Mucosa of stomach (tissue), 1 donor: Measurements from ENCODE around the gene PPM1H.

Experiments used
- H3K27me3 ChIP-seq: one replicate; pipeline ENCODE4 v1.7.0; 2013; ENCODE audit warnings: mild to moderate bottlenecking, low read length; ENCODE audit not compliant: control insufficient read depth, insufficient read depth
- H3K36me3 ChIP-seq: one replicate; pipeline ENCODE4 v1.7.0; 2013; ENCODE audit warnings: low read length; ENCODE audit not compliant: control insufficient read depth, insufficient read depth
- H3K4me1 ChIP-seq: one replicate; pipeline ENCODE4 v1.7.0; 2013; ENCODE audit warnings: mild to moderate bottlenecking, low read length; ENCODE audit not compliant: control insufficient read depth, insufficient read depth
- H3K4me3 ChIP-seq: one replicate; pipeline ENCODE4 v1.7.0; 2013; ENCODE audit warnings: low read length
- H3K9ac ChIP-seq: one replicate; pipeline ENCODE4 v1.7.0; 2013; ENCODE audit warnings: mild to moderate bottlenecking, low read length, moderate library complexity
- H3K9me3 ChIP-seq: one replicate; pipeline ENCODE4 v1.7.0; 2013; ENCODE audit warnings: mild to moderate bottlenecking, low read length, moderate library complexity; ENCODE audit not compliant: control insufficient read depth
- donor health status: Pancreatic carcinoma.

The PPM1H gene

DNA sequence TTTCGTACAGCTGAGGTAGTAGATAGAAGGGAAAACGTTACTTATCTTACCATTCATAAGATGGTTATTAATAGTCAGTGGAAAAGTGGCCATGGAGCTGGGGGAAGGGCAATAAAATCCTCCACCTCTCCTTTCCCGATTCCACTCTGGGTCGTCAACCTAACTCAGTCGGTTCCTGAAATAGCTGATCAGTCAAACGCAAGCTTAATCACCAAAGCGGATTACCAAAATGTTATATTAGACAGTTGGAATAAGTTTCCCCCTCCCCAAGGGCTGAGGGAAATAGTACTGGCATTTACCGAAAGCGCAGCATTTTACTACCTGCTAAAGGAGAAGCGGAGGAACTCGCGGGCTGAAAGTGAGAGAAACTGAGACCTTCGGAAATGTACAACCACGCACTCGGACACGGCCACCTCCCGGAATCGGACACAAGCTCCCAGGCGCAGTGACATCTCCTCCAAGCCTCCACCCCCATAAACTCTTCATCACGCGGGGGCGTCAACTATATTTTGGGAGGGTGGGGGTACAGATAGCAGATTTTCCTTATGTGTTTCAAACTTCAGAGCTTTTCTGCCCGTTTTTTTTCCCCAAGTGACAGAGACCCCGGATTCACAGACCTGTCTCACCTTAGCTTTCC is 1.2 kb downstream of the PPM1H start:
- Histone ChIP-seq H3K4me3 (peak overlapping the region; percentile 45), H3K9ac (peak overlapping the region; percentile 85), H3K4me1 (no peaks in the 10 kb centered on the region), H3K36me3 (no peaks in the 10 kb centered on the region), H3K9me3 (no peaks in the 10 kb centered on the region), H3K27me3 (no peaks in the 10 kb centered on the region)

DNA sequence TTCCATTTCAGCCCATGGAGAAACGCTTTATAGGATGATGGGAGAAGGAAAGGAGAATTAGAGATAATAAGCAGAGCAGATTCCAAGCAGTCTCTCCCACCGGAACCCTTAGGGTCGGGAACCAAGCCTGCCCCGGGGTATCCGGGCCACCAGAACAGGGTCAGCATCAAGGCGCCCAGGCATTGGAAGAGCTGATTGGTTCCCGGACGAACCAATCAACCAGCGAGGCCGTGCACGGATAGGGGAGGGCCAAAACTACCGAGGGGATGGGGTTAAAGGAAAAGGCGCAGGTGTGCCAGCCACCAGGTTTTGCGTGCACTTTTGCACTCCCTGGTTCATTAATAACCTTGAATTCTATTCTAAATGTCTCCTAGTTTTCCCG is 1.7 kb downstream of the PPM1H start:
- Histone ChIP-seq H3K4me1 (no peaks in the 10 kb centered on the region), H3K9ac (peak overlapping the region; percentile 85), H3K36me3 (no peaks in the 10 kb centered on the region)

DNA sequence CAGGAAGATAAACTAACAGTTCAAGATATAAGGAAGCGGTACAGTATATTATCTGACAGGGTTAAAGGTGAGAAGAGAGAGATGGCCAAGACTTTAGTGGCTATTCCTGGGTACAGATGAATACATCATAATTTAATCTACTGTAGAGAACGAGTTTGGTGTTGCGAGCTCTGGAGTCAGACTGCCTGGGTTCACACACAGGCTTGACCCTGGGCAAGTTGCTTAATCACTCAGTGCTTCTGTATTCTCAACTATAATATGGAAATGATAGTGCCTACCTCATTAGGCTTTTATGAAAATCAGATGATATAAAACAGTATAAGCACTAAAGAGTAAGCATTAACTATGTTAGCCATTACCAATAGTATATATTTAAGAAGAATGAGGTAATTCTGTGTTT is 3.5 kb downstream of the PPM1H start:
- Histone ChIP-seq H3K36me3 (no peaks in the 10 kb centered on the region), H3K9me3 (no peaks in the 10 kb centered on the region), H3K4me1 (no peaks in the 10 kb centered on the region), H3K27me3 (no peaks in the 10 kb centered on the region), H3K4me3 (no peak overlapping the region), H3K9ac (no peak overlapping the region)

More for the DNA sequence above, 1.7 kb downstream of the PPM1H start:
- peak overlapping the region; percentile 45 for H3K4me3 ChIP-seq
- H3K9me3 ChIP-seq, result no peaks in the 10 kb centered on the region
- no peaks in the 10 kb centered on the region for H3K27me3 ChIP-seq

DNA sequence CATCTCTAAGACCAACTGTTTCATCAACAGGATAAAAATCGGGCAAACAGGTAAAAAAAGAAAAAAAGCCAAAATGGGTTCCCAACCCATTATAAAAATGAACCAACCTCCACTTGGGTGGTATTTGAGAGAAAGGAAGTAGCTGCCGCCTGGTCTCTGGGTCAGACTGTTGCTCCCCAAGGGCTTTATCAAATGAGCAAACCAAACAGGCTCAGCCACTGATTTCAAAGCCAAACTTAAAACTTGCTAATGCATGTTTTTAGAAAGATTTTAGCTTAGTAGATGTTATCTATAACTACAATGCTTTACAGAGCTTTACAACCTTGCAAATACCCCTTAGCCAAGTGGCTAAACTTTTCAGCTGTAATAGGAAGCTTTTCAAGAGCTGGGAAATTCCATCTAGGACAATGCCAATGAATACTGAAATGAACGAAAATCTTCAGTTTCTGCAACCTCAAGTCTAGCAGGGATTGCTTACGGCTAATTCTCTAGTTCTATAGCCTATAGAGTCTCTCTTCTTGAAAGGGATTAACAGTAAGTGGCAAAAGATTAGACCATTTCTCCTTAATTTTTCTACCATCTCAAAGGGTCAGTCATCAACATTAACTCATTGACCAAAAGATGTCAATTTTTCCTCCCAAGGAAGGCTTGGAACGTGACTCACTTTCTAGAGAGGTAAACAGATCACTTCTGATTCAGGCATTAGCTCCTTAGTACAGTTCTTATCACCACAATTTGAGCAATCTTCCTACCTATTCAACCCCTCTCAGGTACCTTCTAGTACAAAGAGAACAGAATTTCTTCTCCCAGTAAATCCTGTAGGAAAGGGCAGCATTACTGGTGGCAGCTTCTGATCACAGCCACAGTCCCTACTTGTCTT is 4.2 kb downstream of the PPM1H start:
- no peak overlapping the region for H3K9ac ChIP-seq
- H3K9me3 ChIP-seq, result no peaks in the 10 kb centered on the region
- no peak overlapping the region for H3K4me3 ChIP-seq
- no peaks in the 10 kb centered on the region for H3K4me1 ChIP-seq
- H3K27me3 ChIP-seq, result no peaks in the 10 kb centered on the region
- no peaks in the 10 kb centered on the region for H3K36me3 ChIP-seq

DNA sequence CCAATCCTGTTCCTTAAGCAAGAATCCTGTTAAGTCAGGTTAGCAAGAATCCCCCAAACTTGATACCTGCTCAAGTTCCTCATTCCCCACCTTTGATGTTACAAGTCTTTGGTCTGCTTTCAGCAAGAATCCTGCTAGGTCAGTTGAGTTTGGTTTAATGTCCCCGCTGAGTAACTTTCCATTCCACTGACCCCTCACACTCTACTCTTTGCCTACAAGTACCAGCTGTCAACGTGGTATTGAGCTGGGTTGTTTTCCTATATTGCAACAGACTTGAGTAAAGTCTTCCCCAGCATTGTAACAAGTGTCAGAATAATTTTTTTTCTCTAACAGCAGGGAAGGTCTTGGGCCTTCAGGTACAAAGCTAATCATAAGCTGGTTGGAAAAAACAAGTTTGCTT is 6.3 kb downstream of the PPM1H start:
- H3K9me3 ChIP-seq, result no peaks in the 10 kb centered on the region
- no peaks in the 10 kb centered on the region for H3K4me1 ChIP-seq
- no peaks in the 10 kb centered on the region for H3K36me3 ChIP-seq
- no peak overlapping the region for H3K9ac ChIP-seq
- no peaks in the 10 kb centered on the region for H3K27me3 ChIP-seq
- no peak overlapping the region for H3K4me3 ChIP-seq

DNA sequence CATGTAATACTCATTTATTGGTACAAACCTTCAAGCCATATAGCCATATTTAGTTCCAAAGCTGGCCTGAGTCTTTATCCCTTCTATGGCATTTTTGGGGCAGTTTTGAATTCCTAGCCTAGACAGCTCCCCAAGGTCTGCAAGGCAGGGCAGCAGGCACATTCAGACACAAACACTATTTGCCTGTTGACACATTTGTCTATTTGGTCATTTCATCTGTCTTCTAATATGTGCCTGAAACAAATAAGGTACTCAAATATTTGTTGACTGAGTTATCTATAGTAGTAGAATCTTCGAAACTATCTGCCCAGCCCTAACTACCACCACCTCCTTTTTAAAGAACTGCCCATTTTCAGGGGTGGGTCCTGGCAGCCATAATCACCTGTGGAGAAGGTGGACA is 9.3 kb downstream of the PPM1H start:
- Histone ChIP-seq H3K36me3 (no peaks in the 10 kb centered on the region), H3K9me3 (no peaks in the 10 kb centered on the region), H3K4me3 (no peak overlapping the region), H3K4me1 (no peaks in the 10 kb centered on the region), H3K9ac (no peak overlapping the region), H3K27me3 (no peaks in the 10 kb centered on the region)

DNA sequence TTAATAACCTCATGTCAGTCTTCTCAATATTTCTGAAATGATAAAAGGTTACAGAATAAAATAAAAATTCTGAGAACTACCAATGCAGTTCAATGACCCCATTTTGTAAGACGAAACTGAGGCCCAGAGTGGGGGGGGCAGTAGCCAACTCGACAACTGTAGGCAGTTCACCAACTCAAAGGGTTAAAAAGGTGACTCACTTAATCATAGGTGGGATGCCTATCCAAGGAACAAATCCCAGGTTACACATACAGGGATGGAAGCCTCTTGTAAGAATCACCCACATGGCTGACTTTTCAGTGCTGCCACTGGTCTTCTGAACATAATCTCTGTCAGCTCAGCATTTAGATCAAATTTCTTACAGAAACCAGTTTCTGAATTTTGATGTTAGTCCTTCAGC is 10.9 kb downstream of the PPM1H start:
- no peak overlapping the region for H3K4me3 ChIP-seq
- H3K9ac ChIP-seq, result no peak overlapping the region
- no peaks in the 10 kb centered on the region for H3K27me3 ChIP-seq
- peaks cover 8% of the 10 kb centered on the region for H3K4me1 ChIP-seq
- no peaks in the 10 kb centered on the region for H3K9me3 ChIP-seq
- no peaks in the 10 kb centered on the region for H3K36me3 ChIP-seq

DNA sequence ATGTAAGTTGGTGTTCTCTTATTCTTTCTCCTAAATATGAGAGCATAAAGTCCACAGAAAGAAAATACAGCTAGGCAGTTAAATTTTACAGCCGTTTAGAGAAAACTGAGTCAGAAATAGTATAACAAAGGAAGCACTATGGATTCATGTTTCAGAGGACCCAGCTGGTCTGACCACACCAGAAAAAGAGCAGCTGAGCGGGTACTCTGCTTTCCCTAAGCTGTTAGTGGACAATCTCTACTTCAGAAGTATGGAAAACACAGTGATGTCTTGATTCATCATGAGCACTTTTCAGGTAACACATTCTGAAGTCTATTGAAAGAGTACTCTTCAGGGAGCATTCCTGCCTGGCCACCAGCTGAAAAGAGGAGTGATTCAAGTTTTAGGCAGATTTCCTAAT is 12.4 kb downstream of the PPM1H start:
- Histone ChIP-seq H3K4me1 (peaks cover 8% of the 10 kb centered on the region), H3K9ac (no peak overlapping the region), H3K36me3 (no peaks in the 10 kb centered on the region), H3K27me3 (no peaks in the 10 kb centered on the region), H3K9me3 (no peaks in the 10 kb centered on the region), H3K4me3 (no peak overlapping the region)

DNA sequence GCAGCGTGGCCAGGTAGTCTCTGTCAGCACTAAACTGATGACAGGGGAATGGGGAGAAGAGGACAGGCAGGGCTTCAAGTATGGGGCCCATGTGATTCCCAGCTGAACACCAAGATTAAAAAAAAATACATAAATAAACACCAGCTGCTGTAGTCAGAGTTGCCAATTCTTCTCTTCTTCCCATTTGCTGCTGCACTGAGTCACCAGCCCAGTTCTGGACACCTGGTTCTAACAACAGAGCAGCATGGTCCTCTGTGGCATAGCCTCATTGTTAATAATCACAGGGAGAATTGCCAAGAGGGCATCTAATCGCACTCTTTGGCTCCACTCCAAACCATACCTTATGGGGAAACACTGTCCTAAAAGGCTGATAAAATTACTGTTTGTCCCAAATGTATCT is 15.1 kb downstream of the PPM1H start:
- Histone ChIP-seq H3K4me1 (peaks cover 8% of the 10 kb centered on the region), H3K4me3 (no peak overlapping the region), H3K9me3 (no peaks in the 10 kb centered on the region), H3K27me3 (no peaks in the 10 kb centered on the region), H3K9ac (no peak overlapping the region), H3K36me3 (no peaks in the 10 kb centered on the region)

DNA sequence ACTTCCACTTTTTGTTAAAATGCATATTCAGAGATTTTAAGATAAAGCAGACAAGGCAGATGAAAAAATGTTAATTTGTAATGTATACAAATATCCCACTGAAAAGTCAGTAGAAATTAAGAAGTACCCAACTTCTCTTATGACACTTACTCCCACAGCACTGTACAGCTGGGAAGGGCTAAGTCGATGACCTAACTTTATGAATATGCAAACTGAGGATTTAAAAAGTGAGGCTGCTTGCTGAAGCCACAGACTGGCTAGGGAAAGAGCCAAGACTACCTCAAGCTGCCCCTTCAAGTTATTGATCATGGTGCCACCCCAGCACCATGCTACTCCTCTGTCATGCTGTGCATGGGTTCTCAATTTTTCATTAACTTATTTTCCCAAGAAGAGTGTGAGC is 17.0 kb downstream of the PPM1H start:
- Histone ChIP-seq H3K9me3 (no peaks in the 10 kb centered on the region), H3K27me3 (no peaks in the 10 kb centered on the region), H3K4me3 (no peak overlapping the region), H3K4me1 (peaks cover 8% of the 10 kb centered on the region), H3K36me3 (no peaks in the 10 kb centered on the region), H3K9ac (no peak overlapping the region)

DNA sequence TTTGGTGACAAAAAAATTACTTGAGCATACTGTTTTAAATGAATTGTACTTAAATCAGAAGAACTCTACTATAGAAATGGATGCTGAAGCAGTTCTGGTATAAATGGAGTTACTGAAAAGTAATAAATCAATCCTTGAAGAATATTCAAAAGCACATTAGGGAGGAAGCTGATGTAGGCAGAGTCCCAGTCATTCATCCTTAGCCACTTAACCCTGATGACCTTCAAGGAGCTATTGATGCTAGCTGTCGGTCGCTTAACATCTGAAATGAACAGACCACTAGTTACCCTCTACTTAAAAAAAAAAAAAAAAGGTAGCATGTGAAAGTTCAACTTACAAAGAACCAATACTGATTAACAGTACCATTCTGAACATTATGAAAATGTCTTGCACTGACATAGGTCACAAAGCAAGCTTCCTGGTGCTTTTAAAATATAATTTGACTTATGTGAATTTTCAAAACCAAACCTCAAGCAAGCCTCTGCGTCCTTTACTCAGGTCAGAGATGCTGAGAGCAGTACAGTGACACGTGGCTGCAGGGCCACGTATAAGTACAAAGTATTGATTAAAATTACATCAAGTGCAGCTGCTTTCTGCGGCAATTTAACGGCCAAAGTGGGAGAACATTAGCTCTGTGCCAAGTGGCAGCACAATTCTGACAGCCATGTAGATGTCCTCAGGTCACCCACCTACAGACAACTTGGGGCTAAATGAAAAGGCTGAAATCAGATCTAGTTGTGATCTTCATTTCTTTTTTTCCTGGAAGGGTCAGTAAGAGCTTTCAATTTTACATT is 18.1 kb downstream of the PPM1H start:
- no peak overlapping the region for H3K4me3 ChIP-seq
- H3K9me3 ChIP-seq, result no peaks in the 10 kb centered on the region
- H3K4me1 ChIP-seq, result peaks cover 8% of the 10 kb centered on the region
- no peaks in the 10 kb centered on the region for H3K36me3 ChIP-seq
- H3K27me3 ChIP-seq, result no peaks in the 10 kb centered on the region
- H3K9ac ChIP-seq, result no peak overlapping the region

DNA sequence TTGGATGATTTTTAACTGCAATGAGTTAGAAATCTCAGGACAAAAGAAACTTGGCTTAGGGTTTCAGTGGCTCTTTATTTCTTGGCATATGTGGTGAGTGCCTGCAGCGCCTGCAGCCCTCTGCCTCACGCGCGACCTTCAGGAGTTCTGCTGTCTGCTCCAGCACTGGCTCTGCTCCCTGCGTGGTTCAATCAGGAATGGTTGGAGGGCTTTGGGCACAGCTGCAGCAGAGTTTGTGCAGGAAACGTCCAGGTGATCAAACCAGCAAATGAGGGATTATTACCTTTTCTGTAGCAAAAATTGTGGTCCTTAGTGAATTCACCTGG is 19.8 kb downstream of the PPM1H start:
- H3K27me3 ChIP-seq, result no peaks in the 10 kb centered on the region
- H3K4me3 ChIP-seq, result no peak overlapping the region
- H3K36me3 ChIP-seq, result no peaks in the 10 kb centered on the region
- H3K9ac ChIP-seq, result no peak overlapping the region
- peaks cover 14% of the 10 kb centered on the region for H3K4me1 ChIP-seq
- no peaks in the 10 kb centered on the region for H3K9me3 ChIP-seq
